Vagina (tissue), 2 donors: ENCODE measurements around the gene ACRBP. TPM values are rescaled to one million over a fixed set of nuclear protein-coding genes. Genes with fewer than 3 reads are reported as not detected.
A peak's percentile ranks its signal among the peaks of the same experiment; 100 is the strongest.

Experiments
- DNase-seq, 2 donors: peaks; one replicate each; pipeline ENCODE4 v3.0.0-alpha.2; 2017; ENCODE audit errors: extremely low spot score in 2 of 2
- H3K27ac ChIP-seq: fragments of 200-600 bp; sonication (generic); one replicate; pipeline ENCODE4 v1.5.1; 2019
- H3K27me3 ChIP-seq: fragments of 200-600 bp; sonication (generic); one replicate; pipeline ENCODE4 v1.5.1; 2019
- H3K36me3 ChIP-seq, 2 donors: fragments of 200-600 bp; sonication (generic); one replicate each; pipeline ENCODE4 v1.5.1; 2017 to 2019
- H3K4me1 ChIP-seq: fragments of 200-600 bp; sonication (generic); one replicate; pipeline ENCODE4 v1.5.1; 2019
- H3K4me3 ChIP-seq, 2 donors: fragments of 200-600 bp; sonication (generic); 1 replicate in 1 of 2; 2 replicates in 1 of 2; pipeline ENCODE4 v1.5.1; 2016 to 2019
- H3K9me3 ChIP-seq: fragments of 200-600 bp; sonication (generic); one replicate; pipeline ENCODE4 v1.5.1; 2019
- POLR2A ChIP-seq, 2 donors: fragments of 450-650 bp; IDR thresholded peaks; one replicate each; pipeline ENCODE4 v1.6.1; 2017; ENCODE audit warnings: antibody characterized with exemption in 2 of 2, mild to moderate bottlenecking in 2 of 2, moderate library complexity in 2 of 2
- POLR2AphosphoS5 ChIP-seq, 2 donors: sonication (generic); formaldehyde crosslinking; IDR thresholded peaks; one replicate each; pipeline ENCODE4 v1.9.0; 2017; ENCODE audit warnings: antibody characterized with exemption in 2 of 2, mild to moderate bottlenecking in 2 of 2, low read depth in 1 of 2; ENCODE audit not compliant: insufficient read depth in 1 of 2
- intact Hi-C: fragments of 100-400 bp; cut with DNase I; formaldehyde crosslinking; loops from one replicate; pipeline ENCODE4 v1.15.1; 2023
- total RNA-seq: library from RNA; depleted of rRNA; stranded (reverse); fragments of >200 nt; gene quantifications from one replicate; pipeline ENCODE4 v1.2.3, GENCODE V29; 2016
- TF ChIP-seq, protein P1 (sequence below), 3 experiments: fragments of 450-650 bp in 2 of 3; fragments of 200-600 bp in 1 of 3; sonication (generic) in 1 of 3; IDR thresholded peaks; one replicate each; pipeline ENCODE4 v1.5.1; 2017 to 2019; ENCODE audit warnings: antibody characterized with exemption in 3 of 3, mild to moderate bottlenecking in 2 of 3, moderate library complexity in 2 of 3

Gene ACRBP
- 0.74 TPM for total RNA-seq

DNA sequence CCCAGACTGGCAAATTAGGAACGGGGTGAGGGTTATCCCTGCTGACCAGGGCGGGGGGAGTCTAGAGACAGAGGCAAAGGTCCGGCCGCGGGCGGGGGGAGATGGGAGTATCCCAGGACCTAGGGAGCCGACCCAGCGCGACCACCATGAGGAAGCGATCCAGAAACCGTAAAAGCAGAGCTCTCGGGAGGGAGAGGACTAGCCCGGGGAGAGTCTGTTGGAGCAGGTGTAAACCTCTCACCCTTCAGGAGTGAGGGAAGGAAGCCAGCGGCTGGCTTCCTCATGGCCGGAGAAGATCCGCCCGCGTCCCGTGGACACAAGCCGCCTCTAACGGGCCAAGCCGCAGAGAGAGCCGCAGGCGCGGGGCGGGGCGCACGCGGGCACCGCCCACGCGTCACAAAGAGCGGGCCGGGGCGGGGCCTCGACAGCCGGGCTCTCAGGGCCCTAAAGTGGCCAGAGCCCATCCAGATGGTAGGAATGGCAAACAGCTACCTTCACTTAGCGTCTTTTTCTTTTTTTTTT is at the start of gene ACRBP:
Gene ACRBP, minus strand, starts transcription at position 350 of the 522 bp plus-strand sequence. Its CDS starts 66 bp downstream, at position 284.
- H3K36me3 ChIP-seq: peaks cover 0 to 27% of the 10 kb centered on the region in 2 donors

DNA sequence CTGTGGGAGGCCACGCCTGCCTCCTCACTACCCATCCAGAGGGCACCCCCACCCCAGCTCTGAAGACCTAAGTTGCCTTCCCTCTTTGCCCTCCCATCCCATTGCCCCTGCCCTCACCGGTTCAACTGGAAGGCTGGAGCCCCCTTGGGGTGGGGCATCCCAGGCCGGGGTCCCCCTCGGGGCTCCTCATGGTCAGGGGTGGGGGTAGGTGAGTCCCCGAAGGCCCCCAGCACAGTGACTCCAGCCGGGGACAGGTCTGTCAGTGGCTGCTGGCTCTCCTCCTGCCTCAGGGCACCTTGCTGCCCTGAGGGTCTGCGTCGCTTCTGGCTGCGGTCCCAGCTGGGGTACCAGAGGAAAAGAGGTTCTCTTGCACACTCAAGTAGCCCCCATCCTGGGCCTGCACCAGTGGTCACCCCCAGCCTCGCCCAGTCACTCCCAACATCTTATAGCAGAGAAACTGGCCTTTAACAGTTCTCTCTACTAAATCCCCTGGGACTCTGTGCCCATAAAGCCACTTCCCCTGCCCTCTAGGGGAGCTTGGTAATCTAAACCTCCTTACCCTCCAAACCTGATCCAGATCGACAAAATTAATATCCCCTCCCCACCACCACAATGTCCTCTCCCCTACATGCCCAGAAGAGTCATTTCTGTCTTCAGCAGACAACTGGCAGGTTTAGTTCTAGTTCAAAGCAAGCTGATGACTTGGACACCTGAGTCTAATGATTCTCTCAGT is 48.2 kb upstream of the ACRBP start:
- Histone ChIP-seq H3K27me3 (no peaks in the 10 kb centered on the region), H3K4me1 (peaks cover 18% of the 10 kb centered on the region), H3K9me3 (no peaks in the 10 kb centered on the region), H3K36me3 (no peaks in the 10 kb centered on the region), H3K4me3 (no peak overlapping the region), H3K27ac (no peak overlapping the region)
- intact Hi-C loops: no loop called here
- TF ChIP-seq POLR2AphosphoS5 (IDR thresholded peaks at IDR 0.05; ENCODE audit: insufficient read depth in 1 of 2, low read depth in 1 of 2): no peak
- TF ChIP-seq, protein P1, sequence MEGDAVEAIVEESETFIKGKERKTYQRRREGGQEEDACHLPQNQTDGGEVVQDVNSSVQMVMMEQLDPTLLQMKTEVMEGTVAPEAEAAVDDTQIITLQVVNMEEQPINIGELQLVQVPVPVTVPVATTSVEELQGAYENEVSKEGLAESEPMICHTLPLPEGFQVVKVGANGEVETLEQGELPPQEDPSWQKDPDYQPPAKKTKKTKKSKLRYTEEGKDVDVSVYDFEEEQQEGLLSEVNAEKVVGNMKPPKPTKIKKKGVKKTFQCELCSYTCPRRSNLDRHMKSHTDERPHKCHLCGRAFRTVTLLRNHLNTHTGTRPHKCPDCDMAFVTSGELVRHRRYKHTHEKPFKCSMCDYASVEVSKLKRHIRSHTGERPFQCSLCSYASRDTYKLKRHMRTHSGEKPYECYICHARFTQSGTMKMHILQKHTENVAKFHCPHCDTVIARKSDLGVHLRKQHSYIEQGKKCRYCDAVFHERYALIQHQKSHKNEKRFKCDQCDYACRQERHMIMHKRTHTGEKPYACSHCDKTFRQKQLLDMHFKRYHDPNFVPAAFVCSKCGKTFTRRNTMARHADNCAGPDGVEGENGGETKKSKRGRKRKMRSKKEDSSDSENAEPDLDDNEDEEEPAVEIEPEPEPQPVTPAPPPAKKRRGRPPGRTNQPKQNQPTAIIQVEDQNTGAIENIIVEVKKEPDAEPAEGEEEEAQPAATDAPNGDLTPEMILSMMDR (IDR thresholded peaks at IDR 0.05): no peak
- no peak for TF ChIP-seq POLR2A (IDR thresholded peaks at IDR 0.05)
- no peak for DNase-seq

More for the DNA sequence above, at the start of gene ACRBP:
- no peak within 1 kb of the TSS for H3K27ac ChIP-seq
- peaks cover 12% of the 10 kb centered on the region for H3K4me1 ChIP-seq
- H3K4me3 ChIP-seq: peak within 1 kb of the TSS; percentile 43 to 45
- H3K9me3 ChIP-seq: no peaks in the 10 kb centered on the region
- no peaks in the 10 kb centered on the region for H3K27me3 ChIP-seq
- TF ChIP-seq, protein P1 (IDR thresholded peaks at IDR 0.05): no peak
- TF ChIP-seq POLR2A (IDR thresholded peaks at IDR 0.05) (no peak), POLR2AphosphoS5 (IDR thresholded peaks at IDR 0.05; ENCODE audit: insufficient read depth in 1 of 2, low read depth in 1 of 2) (peak in 1 of 2 donors; percentile 56)
- intact Hi-C loops: no loop called here
- DNase-seq: no peak

DNA sequence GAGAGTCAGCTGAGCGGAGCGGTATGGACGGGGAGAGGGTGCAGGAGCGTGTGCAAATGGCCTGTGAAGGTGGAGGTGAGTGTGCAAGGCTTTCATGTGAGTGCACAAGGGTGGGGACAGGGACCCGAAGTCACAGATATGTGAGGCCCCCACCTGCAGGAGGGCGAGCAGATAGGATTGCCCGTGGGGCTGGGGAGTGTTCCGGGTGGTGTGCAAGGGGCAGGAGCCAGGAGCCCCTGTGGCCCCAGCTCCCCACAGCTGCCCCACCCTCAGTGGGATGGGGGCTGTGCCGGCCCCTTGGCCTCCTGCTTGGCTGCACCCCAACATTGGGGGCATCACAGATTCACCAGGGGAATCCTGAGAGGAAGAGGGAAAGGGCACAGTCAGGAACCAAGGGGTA is 47.5 kb upstream of the ACRBP start:
- H3K4me1 ChIP-seq: peaks cover 18% of the 10 kb centered on the region
- intact Hi-C loops: no loop called here
- H3K27me3 ChIP-seq: no peaks in the 10 kb centered on the region
- H3K27ac ChIP-seq: no peak overlapping the region
- TF ChIP-seq POLR2A (IDR thresholded peaks at IDR 0.05): no peak
- no peak for TF ChIP-seq POLR2AphosphoS5 (IDR thresholded peaks at IDR 0.05; ENCODE audit: insufficient read depth in 1 of 2, low read depth in 1 of 2)
- TF ChIP-seq, protein P1 (IDR thresholded peaks at IDR 0.05): no peak
- no peaks in the 10 kb centered on the region for H3K36me3 ChIP-seq
- H3K4me3 ChIP-seq: no peak overlapping the region
- DNase-seq: no peak
- no peaks in the 10 kb centered on the region for H3K9me3 ChIP-seq

DNA sequence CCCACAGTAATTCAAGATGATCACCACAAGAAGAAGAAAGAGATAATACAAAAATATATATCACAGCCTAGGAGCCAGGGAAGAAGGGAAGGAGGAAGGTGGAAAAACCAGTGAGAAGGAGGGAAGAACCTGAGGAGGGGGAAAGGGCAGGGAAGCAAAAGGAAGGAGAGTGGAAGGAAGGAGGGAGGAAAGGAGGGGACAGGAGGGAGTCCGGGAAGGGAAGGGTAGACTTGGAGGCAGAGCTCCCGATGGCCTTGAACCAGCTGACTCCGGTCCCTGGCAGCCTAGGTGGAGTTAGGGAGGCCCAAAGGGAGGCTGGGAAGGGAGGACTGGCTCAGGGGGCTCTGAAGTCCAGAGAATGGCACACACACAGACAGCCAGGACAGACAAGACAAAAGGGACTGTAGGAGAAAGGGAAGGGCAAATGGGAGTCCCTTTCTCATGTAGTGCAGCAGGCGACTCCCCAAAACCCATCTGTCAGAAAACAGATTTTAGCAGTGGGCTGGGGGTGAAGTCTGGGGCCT is 46.7 kb upstream of the ACRBP start:
- Histone ChIP-seq H3K4me1 (peaks cover 12% of the 10 kb centered on the region), H3K9me3 (no peaks in the 10 kb centered on the region)

DNA sequence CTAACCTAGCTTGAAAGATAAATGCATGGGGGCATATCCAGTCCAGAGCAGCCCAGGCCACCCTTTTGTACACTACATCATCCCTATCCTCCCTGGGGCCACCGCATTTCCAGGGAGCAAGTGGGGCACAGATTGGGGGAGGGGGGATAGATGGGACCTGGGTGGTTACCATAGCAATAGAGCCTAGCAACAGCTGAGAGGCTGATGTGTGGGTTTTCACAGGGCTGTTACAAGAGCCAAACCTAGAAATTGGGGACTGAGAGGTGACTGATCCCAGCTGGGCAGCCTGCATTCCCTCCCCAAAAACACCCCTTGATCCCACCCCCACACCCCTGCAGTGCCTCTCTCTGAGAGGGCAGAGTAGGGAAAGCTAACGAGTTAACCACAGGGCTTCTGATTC is 45.7 kb upstream of the ACRBP start:
- intact Hi-C loops: no loop called here
- Histone ChIP-seq H3K9me3 (no peaks in the 10 kb centered on the region), H3K4me1 (peaks cover 19% of the 10 kb centered on the region), H3K27ac (no peak overlapping the region), H3K36me3 (no peaks in the 10 kb centered on the region), H3K4me3 (no peak overlapping the region), H3K27me3 (no peaks in the 10 kb centered on the region)
- TF ChIP-seq POLR2AphosphoS5 (IDR thresholded peaks at IDR 0.05; ENCODE audit: insufficient read depth in 1 of 2, low read depth in 1 of 2) (no peak), POLR2A (IDR thresholded peaks at IDR 0.05) (no peak)
- TF ChIP-seq, protein P1 (IDR thresholded peaks at IDR 0.05): no peak
- DNase-seq: no peak

More for the DNA sequence above, 46.7 kb upstream of the ACRBP start:
- DNase-seq: no peak
- Histone ChIP-seq H3K4me3 (no peak overlapping the region), H3K27me3 (no peaks in the 10 kb centered on the region), H3K27ac (no peak overlapping the region), H3K36me3 (no peaks in the 10 kb centered on the region)
- intact Hi-C loops: no loop called here
- TF ChIP-seq POLR2AphosphoS5 (IDR thresholded peaks at IDR 0.05; ENCODE audit: insufficient read depth in 1 of 2, low read depth in 1 of 2): no peak
